Right lobe of liver (tissue), 4 donors: ENCODE data around the gene FREM1.

ENCODE experiments used
- POLR2A ChIP-seq: fragments of 450-650 bp; IDR thresholded peaks from one replicate; pipeline ENCODE4 v1.6.1; 2017; ENCODE audit warnings: antibody characterized with exemption, mild to moderate bottlenecking
- TF ChIP-seq, protein P1 (sequence below), 4 donors: fragments of 200-600 bp in 3 of 4; fragments of 450-650 bp in 1 of 4; IDR thresholded peaks; one replicate each; pipeline versions ENCODE4 v1.5.1 to v1.8.0; 2016 to 2022; ENCODE audit warnings: antibody characterized with exemption in 4 of 4, mild to moderate bottlenecking in 2 of 4
- donor health status: DM: no; HTN: no; CAD: no.
- donor health status: DM: no; HTN: no; CAD: no.
- donor health status: DM: no; HTN: yes; CAD: no.

DNA sequence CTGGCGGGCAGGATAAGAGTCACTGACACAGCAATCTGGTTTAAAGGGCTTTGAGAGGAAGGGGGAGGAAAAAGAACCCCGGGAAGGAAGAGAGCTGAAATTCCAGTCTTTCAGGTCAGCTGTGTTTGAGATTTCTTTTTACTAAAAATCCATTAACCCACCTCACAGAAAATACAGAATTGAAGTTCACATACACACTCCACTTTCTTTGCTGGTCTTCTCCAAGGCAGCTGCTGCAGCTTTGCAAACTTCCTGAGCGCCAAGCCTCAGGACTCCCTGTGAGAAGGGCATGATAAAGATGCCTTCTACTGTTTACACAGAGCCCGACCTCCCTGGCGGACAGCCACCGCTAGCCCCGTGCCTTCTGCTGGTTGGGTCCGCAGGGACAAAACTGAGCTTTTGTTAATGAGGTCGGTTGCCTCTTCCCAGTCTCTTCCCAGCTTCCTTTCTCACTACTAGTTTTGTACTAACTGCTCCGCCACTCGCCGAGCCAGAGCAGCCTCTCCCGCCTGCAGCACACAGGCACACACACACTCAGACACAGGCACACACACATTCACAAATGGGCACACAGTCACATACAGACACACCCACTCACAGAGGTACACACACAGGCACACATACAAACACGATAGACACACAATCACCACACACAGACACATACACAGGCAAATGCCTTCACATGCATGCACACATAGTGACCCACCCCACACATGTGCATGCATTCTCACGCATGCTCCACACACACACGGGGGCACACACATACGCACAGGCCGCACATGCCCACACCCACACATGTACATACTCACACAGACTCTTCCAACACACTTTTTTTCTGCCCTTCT, at the start of gene FREM1:
- TF ChIP-seq, protein P1, sequence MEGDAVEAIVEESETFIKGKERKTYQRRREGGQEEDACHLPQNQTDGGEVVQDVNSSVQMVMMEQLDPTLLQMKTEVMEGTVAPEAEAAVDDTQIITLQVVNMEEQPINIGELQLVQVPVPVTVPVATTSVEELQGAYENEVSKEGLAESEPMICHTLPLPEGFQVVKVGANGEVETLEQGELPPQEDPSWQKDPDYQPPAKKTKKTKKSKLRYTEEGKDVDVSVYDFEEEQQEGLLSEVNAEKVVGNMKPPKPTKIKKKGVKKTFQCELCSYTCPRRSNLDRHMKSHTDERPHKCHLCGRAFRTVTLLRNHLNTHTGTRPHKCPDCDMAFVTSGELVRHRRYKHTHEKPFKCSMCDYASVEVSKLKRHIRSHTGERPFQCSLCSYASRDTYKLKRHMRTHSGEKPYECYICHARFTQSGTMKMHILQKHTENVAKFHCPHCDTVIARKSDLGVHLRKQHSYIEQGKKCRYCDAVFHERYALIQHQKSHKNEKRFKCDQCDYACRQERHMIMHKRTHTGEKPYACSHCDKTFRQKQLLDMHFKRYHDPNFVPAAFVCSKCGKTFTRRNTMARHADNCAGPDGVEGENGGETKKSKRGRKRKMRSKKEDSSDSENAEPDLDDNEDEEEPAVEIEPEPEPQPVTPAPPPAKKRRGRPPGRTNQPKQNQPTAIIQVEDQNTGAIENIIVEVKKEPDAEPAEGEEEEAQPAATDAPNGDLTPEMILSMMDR (IDR thresholded peaks at IDR 0.05), result no peak
- no peak for TF ChIP-seq POLR2A
